ENCODE data around the gene OXCT1. TPM values are rescaled to one million over a fixed set of nuclear protein-coding genes. Genes with fewer than 3 reads are reported as not detected.

Gene OXCT1
- total and polyA plus RNA-seq, 9 of the 15 experiments (the other 6 are each of a cell fraction or from before 2014, with no cell fraction given) = 24.7 to 61.2 (median 41.9) TPM

- TF ChIP-seq NFE2 (IDR thresholded peaks at IDR 0.05; ENCODE audit: low read depth) = no peak
- 0 out of 2 replicates have a peak, but pooled peaks have one; percentile 51 for TF ChIP-seq ZBTB12 (CRISPR knock-in tag; IDR thresholded peaks at IDR 0.05)
- TF ChIP-seq PTRF (tag; IDR thresholded peaks at IDR 0.05) = no peak
- peak; percentile 89 for TF ChIP-seq FOSL1 (tag; conservative IDR thresholded peaks at IDR 0.05)
- TF ChIP-seq KDM4B (IDR thresholded peaks at IDR 0.05; ENCODE audit: borderline replicate concordance in 2 of 2, low read depth in 1 of 2) = no peak
- no peak for TF ChIP-seq KDM2B (CRISPR knock-in tag; IDR thresholded peaks at IDR 0.05)
- TF ChIP-seq ZNF212 (CRISPR knock-in tag; IDR thresholded peaks at IDR 0.05) = no peak
- TF ChIP-seq ZBTB17 (CRISPR knock-in tag; IDR thresholded peaks at IDR 0.05) = no peak
- no peak for TF ChIP-seq ZNF609 (CRISPR knock-in tag; IDR thresholded peaks at IDR 0.05; ENCODE audit: borderline replicate concordance)
- no peak for TF ChIP-seq THRAP3 (IDR thresholded peaks at IDR 0.05; ENCODE audit: borderline replicate concordance)
- TF ChIP-seq RERE (CRISPR knock-in tag; IDR thresholded peaks at IDR 0.05; ENCODE audit: borderline replicate concordance) = no peak
Measured at GRCh38 chr5:41738710-41739354, 131.4 kb downstream of the OXCT1 start (continued).

Measured in K562 (cell line).